Measurements from ENCODE around the gene LAMA3.

GRCh38 chr18:23857756-23858155 is 168.5 kb downstream of the LAMA3 start:
- TF ChIP-seq CTCF (IDR thresholded peaks at IDR 0.05) (no peak), POLR2A (IDR thresholded peaks at IDR 0.05) (no peak)

Data from adrenal gland (tissue), 5 donors.